Fibroblast of mammary gland (primary cell): ENCODE results near the gene DLG2.
A peak's percentile ranks its signal among the peaks of the same experiment; 100 is the strongest.
"Not testable (repeated sequence)": the region's sequence is repeated elsewhere in the genome, so short reads cannot be mapped to it uniquely, and the experiment has no call there.

Experiments used
- DNase-seq: peaks from one replicate; pipeline ENCODE4 v3.0.0-alpha.2; 2010; ENCODE audit warnings: low read depth
- H3K4me3 ChIP-seq: 2 replicates; pipeline ENCODE4 v1.5.1; 2011; ENCODE audit warnings: low read depth, mild to moderate bottlenecking, low read length, moderate library complexity; ENCODE audit not compliant: control insufficient read depth
- TF ChIP-seq, protein P1 (sequence below): conservative IDR thresholded peaks from 2 replicates; pipeline ENCODE4 v1.5.1; 2011; ENCODE audit warnings: low read depth, low read length, inconsistent platforms; ENCODE audit not compliant: control insufficient read depth, insufficient read depth

Gene DLG2

GRCh38 chr11:84993386-84993785, 633.8 kb downstream of the DLG2 start:
- no peak overlapping the region for H3K4me3 ChIP-seq
- peak; percentile 31 for DNase-seq
- TF ChIP-seq, protein P1, sequence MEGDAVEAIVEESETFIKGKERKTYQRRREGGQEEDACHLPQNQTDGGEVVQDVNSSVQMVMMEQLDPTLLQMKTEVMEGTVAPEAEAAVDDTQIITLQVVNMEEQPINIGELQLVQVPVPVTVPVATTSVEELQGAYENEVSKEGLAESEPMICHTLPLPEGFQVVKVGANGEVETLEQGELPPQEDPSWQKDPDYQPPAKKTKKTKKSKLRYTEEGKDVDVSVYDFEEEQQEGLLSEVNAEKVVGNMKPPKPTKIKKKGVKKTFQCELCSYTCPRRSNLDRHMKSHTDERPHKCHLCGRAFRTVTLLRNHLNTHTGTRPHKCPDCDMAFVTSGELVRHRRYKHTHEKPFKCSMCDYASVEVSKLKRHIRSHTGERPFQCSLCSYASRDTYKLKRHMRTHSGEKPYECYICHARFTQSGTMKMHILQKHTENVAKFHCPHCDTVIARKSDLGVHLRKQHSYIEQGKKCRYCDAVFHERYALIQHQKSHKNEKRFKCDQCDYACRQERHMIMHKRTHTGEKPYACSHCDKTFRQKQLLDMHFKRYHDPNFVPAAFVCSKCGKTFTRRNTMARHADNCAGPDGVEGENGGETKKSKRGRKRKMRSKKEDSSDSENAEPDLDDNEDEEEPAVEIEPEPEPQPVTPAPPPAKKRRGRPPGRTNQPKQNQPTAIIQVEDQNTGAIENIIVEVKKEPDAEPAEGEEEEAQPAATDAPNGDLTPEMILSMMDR, result peak; percentile 51

DNA sequence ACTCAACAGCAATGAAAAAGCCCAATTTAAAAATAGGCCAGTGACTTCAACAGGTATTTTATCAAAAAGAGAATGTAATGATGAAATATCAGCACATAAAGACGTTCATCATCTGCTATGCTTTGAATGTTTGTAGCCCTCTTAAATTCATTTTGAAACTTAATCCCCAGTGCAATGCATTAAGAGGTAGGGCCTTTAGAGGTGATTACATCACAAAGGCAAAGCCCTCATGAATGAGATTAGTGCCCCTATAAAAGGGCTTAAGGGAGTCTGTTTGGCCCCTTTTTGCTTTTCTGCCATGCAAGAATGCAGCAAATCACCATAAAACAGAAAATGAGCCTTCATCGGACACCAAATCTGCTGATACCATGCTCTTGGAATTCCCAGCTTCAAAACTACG, 637.0 kb downstream of the DLG2 start:
- DNase-seq, result no peak
- no peak overlapping the region for H3K4me3 ChIP-seq
- TF ChIP-seq, protein P1, result no peak

DNA sequence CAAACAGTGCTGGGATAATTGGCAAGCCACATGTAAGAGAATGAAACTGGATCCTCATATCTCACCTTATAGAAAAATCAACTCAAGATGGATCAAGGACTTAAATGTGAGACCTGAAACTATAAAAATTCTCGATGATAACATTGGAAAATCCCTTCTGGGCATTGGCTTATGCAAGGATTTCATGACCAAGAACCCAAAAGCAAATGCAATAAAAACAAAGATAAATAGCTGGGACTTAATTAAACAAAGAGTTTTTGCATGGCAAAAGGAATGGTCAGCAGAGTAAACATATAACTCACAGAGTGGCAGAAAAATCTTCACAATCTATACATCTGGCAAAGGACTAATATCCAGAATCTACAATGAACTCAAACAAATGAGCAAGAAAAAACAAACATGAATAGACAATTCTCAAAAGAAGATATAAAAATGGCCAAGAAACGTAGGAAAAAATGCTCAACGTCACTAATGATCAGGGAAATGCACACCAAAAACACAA, 639.4 kb downstream of the DLG2 start:
- H3K4me3 ChIP-seq, DNase-seq: not testable (repeated sequence)

DNA sequence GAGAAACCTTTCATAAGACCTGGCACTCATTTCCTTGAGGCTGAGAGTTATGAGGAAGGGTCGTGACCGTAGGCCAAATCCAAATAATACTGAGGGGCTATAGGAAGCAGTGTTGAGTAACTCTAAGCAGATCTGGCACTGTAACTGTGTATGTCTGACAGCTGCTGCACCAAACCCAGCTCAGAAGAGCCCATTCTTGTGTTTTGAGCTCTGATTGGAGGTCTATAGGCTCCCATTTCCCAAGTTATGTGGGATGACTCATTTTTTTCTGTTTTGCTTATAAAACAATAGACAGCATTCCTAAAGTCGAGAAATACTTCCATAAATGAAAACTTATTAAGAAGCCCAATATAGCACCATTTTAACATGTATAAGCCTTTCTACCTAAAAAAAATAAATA, 645.8 kb downstream of the DLG2 start:
- no peak overlapping the region for H3K4me3 ChIP-seq
- TF ChIP-seq, protein P1, result no peak
- DNase-seq, result no peak

DNA sequence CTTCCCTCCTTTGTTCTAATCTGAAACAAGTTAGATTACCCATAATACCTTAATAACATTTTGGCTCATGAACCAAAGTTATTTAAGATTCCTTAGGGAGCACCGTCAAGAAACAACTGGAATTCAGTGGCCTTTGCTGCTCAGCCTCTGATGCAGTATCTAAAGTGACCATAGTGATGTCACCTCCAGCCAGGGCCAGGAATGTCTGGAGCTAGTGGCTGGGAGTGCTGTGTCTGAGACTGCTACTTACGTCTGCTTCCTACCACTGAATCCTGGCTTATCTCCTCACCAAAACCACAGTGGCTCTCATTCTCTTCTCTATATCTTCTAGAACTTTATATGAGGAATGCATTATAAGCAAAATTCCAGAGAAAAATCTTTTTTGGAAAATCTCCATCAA, 658.0 kb downstream of the DLG2 start:
- peak; percentile 16 for DNase-seq
- TF ChIP-seq, protein P1, result no peak
- no peak overlapping the region for H3K4me3 ChIP-seq

DNA sequence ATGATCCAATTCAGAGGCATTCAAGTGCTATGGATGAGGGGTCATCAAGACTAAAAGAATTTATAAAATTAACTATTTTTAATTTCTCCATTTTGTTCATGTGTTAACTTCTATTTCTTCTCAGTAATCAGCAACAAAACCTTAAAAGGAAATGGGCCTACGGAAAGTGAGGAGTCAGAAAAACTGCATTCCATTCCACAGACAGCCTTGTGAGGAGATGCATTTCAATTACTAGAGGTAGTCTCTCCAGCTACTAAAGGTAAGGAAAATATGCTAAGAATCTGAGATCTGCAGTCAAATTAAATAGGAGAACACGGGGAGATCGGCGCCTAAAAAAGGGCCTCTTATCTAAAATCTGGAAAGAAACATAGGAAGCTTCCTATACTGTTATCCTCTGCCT, 661.7 kb downstream of the DLG2 start:
- TF ChIP-seq, protein P1, result no peak
- H3K4me3 ChIP-seq, result no peak overlapping the region
- no peak for DNase-seq

GRCh38 chr11:84963240-84963639, 663.9 kb downstream of the DLG2 start:
- DNase-seq, result no peak
- TF ChIP-seq, protein P1, result peak; percentile 22
- no peak overlapping the region for H3K4me3 ChIP-seq
